GM12864 (cell line): ENCODE results near the gene ZNF382.
A peak's percentile ranks its signal among the peaks of the same experiment; 100 is the strongest.

Experiments used
- DNase-seq: peaks from one replicate; pipeline ENCODE4 v3.0.0-alpha.2; 2011; ENCODE audit warnings: low read depth
- H3K4me3 ChIP-seq: 2 replicates; pipeline ENCODE4 v1.5.1; 2011; ENCODE audit warnings: mild to moderate bottlenecking, low read depth, low read length, control low read depth
- CTCF ChIP-seq: IDR thresholded peaks from 2 replicates; pipeline ENCODE4 v1.5.1; 2011; ENCODE audit warnings: low read depth, mild to moderate bottlenecking, moderate library complexity, low read length, control low read depth, inconsistent platforms; ENCODE audit errors: missing control alignments

The ZNF382 gene

GRCh38 chr19:36638862-36639510, 33.9 kb downstream of the ZNF382 start:
- no peak for DNase-seq
- TF ChIP-seq CTCF, result no peak
- no peak overlapping the region for H3K4me3 ChIP-seq

- H3K4me3 ChIP-seq, result no peak overlapping the region
- no peak for TF ChIP-seq CTCF
- no peak for DNase-seq
Observed at GRCh38 chr19:36646746-36647145, 41.6 kb downstream of the ZNF382 start.

- DNase-seq, result no peak
- TF ChIP-seq CTCF, result no peak
- H3K4me3 ChIP-seq, result no peak overlapping the region
Observed at GRCh38 chr19:36652958-36653357, 47.8 kb downstream of the ZNF382 start.

GRCh38 chr19:36665832-36666231, 60.7 kb downstream of the ZNF382 start:
- no peak for DNase-seq
- no peak for TF ChIP-seq CTCF
- H3K4me3 ChIP-seq, result peak overlapping the region; percentile 66

- no peak overlapping the region for H3K4me3 ChIP-seq
- TF ChIP-seq CTCF, result no peak
- no peak for DNase-seq
Observed at GRCh38 chr19:36668646-36669045, 63.5 kb downstream of the ZNF382 start.

GRCh38 chr19:36672368-36672767, 67.3 kb downstream of the ZNF382 start:
- DNase-seq, result no peak
- TF ChIP-seq CTCF, result no peak
- no peak overlapping the region for H3K4me3 ChIP-seq

GRCh38 chr19:36674201-36674600, 69.1 kb downstream of the ZNF382 start:
- TF ChIP-seq CTCF, result no peak
- H3K4me3 ChIP-seq, result no peak overlapping the region
- DNase-seq, result no peak
